ENCODE measurements around the gene CACTIN.

DNA sequence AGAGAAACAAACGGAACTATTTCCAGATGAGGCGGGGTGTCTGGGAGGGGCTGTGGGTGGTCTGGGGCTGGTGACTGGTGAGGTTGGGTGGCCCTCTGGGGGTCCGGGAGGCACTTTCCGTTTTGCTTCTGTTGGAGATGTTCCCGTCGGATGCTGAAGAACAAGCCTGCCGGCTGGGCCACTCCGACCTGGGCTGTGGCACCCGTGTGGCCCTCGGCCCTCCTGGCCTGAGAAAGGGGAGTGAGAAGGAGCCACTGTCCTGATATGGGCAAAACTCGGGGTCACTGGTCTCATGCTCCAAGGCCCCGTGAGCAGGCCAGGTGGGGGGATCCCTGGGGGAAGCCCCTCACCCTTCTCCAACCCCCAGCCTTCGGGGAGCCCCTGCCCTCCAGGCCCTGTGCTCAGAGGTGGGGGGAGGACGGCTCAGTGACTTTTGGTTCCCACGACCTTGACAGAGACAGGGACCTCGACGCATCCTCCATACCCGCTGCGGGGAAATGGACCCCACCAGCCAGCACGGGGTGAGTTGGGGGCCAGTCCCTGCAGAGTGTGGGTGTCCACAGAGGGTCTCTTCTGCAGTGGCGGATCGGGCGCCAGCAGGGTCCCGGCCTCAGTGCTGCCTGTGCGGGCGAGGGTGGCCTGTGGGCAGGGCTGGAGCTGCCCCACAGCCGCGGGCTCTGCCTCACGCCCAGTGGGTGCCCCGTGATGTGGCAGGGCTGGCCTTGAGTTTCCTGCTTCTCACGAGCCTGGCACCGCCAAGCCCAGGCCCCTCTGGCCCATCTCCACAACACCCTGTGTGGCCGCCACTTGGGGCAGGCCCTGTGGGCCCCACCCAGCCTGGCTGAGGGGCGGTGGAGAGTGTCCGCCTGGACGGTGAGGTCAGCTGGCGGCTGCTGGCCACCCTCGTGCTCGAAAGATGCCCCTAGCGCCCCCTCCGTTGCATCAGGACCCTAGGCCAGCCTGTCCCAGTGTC is 15.6 kb downstream of the CACTIN start:
- TF ChIP-seq POLR2A (IDR thresholded peaks at IDR 0.05): no peak
- TF ChIP-seq, protein P1, sequence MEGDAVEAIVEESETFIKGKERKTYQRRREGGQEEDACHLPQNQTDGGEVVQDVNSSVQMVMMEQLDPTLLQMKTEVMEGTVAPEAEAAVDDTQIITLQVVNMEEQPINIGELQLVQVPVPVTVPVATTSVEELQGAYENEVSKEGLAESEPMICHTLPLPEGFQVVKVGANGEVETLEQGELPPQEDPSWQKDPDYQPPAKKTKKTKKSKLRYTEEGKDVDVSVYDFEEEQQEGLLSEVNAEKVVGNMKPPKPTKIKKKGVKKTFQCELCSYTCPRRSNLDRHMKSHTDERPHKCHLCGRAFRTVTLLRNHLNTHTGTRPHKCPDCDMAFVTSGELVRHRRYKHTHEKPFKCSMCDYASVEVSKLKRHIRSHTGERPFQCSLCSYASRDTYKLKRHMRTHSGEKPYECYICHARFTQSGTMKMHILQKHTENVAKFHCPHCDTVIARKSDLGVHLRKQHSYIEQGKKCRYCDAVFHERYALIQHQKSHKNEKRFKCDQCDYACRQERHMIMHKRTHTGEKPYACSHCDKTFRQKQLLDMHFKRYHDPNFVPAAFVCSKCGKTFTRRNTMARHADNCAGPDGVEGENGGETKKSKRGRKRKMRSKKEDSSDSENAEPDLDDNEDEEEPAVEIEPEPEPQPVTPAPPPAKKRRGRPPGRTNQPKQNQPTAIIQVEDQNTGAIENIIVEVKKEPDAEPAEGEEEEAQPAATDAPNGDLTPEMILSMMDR (IDR thresholded peaks at IDR 0.05): no peak
- TF ChIP-seq POLR2AphosphoS5 (IDR thresholded peaks at IDR 0.05): no peak
